MM.1S (cell line): ENCODE measurements around the gene PLPPR4.

Experiments used
- DNase-seq: peaks from one replicate; pipeline ENCODE4 v3.0.0-alpha.2; 2015
- H2AFZ ChIP-seq: fragments of 300-600 bp; sonication (generic); 2 replicates; pipeline ENCODE4 v1.6.0; 2016; ENCODE audit warnings: antibody characterized with exemption, low read length
- H3F3A ChIP-seq: fragments of 300-600 bp; sonication (generic); 2 replicates; pipeline ENCODE4 v1.6.1; 2016; ENCODE audit warnings: mild to moderate bottlenecking, antibody characterized with exemption, low read length, moderate library complexity, mixed read lengths; ENCODE audit not compliant: insufficient read depth
- H3K27ac ChIP-seq: fragments of 300-600 bp; sonication (generic); 2 replicates; pipeline ENCODE4 v1.5.1; 2016; ENCODE audit warnings: mild to moderate bottlenecking, low read length
- H3K27me3 ChIP-seq: fragments of 300-600 bp; sonication (generic); replicated peaks from 2 replicates; pipeline ENCODE4 v1.6.0; 2016; ENCODE audit warnings: low read length; ENCODE audit not compliant: insufficient read depth
- H3K36me3 ChIP-seq: fragments of 300-600 bp; sonication (generic); replicated peaks from 2 replicates; pipeline ENCODE4 v1.6.1; 2016; ENCODE audit warnings: mild to moderate bottlenecking, low read length, mixed read lengths; ENCODE audit not compliant: insufficient read depth
- H3K4me1 ChIP-seq: fragments of 300-600 bp; sonication (generic); 2 replicates; pipeline ENCODE4 v1.6.1; 2016; ENCODE audit warnings: low read length, mixed read lengths
- H3K4me2 ChIP-seq: fragments of 300-600 bp; sonication (generic); 2 replicates; pipeline ENCODE4 v1.6.0; 2016; ENCODE audit warnings: low read depth, low read length
- H3K4me3 ChIP-seq: fragments of 300-600 bp; sonication (generic); 2 replicates; pipeline ENCODE4 v1.5.1; 2016; ENCODE audit warnings: low read length, mixed read lengths
- H3K79me2 ChIP-seq: fragments of 300-600 bp; sonication (generic); 2 replicates; pipeline ENCODE4 v1.6.1; 2016; ENCODE audit warnings: mixed run types, low read length, mixed read lengths
- H3K9ac ChIP-seq: fragments of 300-600 bp; sonication (generic); 2 replicates; pipeline ENCODE4 v1.6.1; 2016; ENCODE audit warnings: low read length, mixed read lengths
- H3K9me2 ChIP-seq: fragments of 300-600 bp; sonication (generic); replicated peaks from 2 replicates; pipeline ENCODE4 v1.6.1; 2016; ENCODE audit warnings: mild to moderate bottlenecking, low read length, mixed read lengths; ENCODE audit not compliant: insufficient read depth
- H3K9me3 ChIP-seq: fragments of 300-600 bp; sonication (generic); replicated peaks from 2 replicates; pipeline ENCODE4 v1.6.1; 2016; ENCODE audit warnings: mild to moderate bottlenecking, low read length, mixed read lengths; ENCODE audit not compliant: insufficient read depth
- H4K20me1 ChIP-seq: fragments of 300-600 bp; sonication (generic); 2 replicates; pipeline ENCODE4 v1.6.1; 2016; ENCODE audit warnings: mild to moderate bottlenecking, low read length, moderate library complexity, mixed read lengths; ENCODE audit not compliant: insufficient read depth
- CTCF ChIP-seq: fragments of 300-600 bp; sonication (generic); IDR thresholded peaks from 2 replicates; pipeline ENCODE4 v1.5.1; 2016; ENCODE audit warnings: antibody characterized with exemption, low read length, mixed read lengths
- EZH2 ChIP-seq: fragments of 300-600 bp; sonication (generic); optimal IDR thresholded peaks from 2 replicates; pipeline ENCODE3; 2017; ENCODE audit warnings: low read depth, mild to moderate bottlenecking, antibody characterized with exemption, low read length, mixed read lengths
- EZH2phosphoT487 ChIP-seq: fragments of 300-600 bp; sonication (generic); IDR thresholded peaks from 2 replicates; pipeline ENCODE4 v1.6.1; 2018; ENCODE audit warnings: antibody characterized with exemption, low read length

PLPPR4 gene

GRCh38 chr1:99326215-99326949, 62.1 kb downstream of the PLPPR4 start:
- Histone ChIP-seq H3K4me2 (no peak overlapping the region), H3K27me3 (no peaks in the 10 kb centered on the region), H3K4me3 (no peak overlapping the region), H3K9me3 (no peaks in the 10 kb centered on the region), H2AFZ (no peak overlapping the region), H4K20me1 (no peaks in the 10 kb centered on the region), H3K9me2 (no peaks in the 10 kb centered on the region), H3F3A (no peaks in the 10 kb centered on the region), H3K27ac (no peak overlapping the region), H3K79me2 (no peaks in the 10 kb centered on the region), H3K9ac (no peak overlapping the region), H3K4me1 (no peaks in the 10 kb centered on the region), H3K36me3 (no peaks in the 10 kb centered on the region)
- DNase-seq = no peak
- TF ChIP-seq EZH2 (no peak), EZH2phosphoT487 (no peak), CTCF (no peak)

- H3K36me3 ChIP-seq = no peaks in the 10 kb centered on the region
- H3K4me2 ChIP-seq = no peak overlapping the region
- H3K4me3 ChIP-seq = no peak overlapping the region
- H4K20me1 ChIP-seq = no peaks in the 10 kb centered on the region
- TF ChIP-seq EZH2phosphoT487 (no peak), CTCF (no peak), EZH2 (no peak)
- no peak overlapping the region for H2AFZ ChIP-seq
- H3K4me1 ChIP-seq = no peaks in the 10 kb centered on the region
- no peaks in the 10 kb centered on the region for H3K79me2 ChIP-seq
- no peaks in the 10 kb centered on the region for H3K9me3 ChIP-seq
- no peak overlapping the region for H3K9ac ChIP-seq
- H3K9me2 ChIP-seq = no peaks in the 10 kb centered on the region
- no peaks in the 10 kb centered on the region for H3F3A ChIP-seq
- no peak overlapping the region for H3K27ac ChIP-seq
- H3K27me3 ChIP-seq = no peaks in the 10 kb centered on the region
- DNase-seq = no peak
Measured at GRCh38 chr1:99327357-99327756, 63.1 kb downstream of the PLPPR4 start.

- no peak overlapping the region for H3K4me2 ChIP-seq
- H3F3A ChIP-seq = no peaks in the 10 kb centered on the region
- H3K4me3 ChIP-seq = no peak overlapping the region
- no peaks in the 10 kb centered on the region for H3K79me2 ChIP-seq
- no peak overlapping the region for H3K9ac ChIP-seq
- H4K20me1 ChIP-seq = no peaks in the 10 kb centered on the region
- no peak for DNase-seq
- no peaks in the 10 kb centered on the region for H3K9me2 ChIP-seq
- H3K4me1 ChIP-seq = no peaks in the 10 kb centered on the region
- TF ChIP-seq EZH2phosphoT487 (no peak), EZH2 (no peak), CTCF (no peak)
- H3K36me3 ChIP-seq = no peaks in the 10 kb centered on the region
- no peak overlapping the region for H3K27ac ChIP-seq
- no peaks in the 10 kb centered on the region for H3K9me3 ChIP-seq
- H3K27me3 ChIP-seq = no peaks in the 10 kb centered on the region
- H2AFZ ChIP-seq = no peak overlapping the region
Measured at GRCh38 chr1:99328171-99328570, 63.9 kb downstream of the PLPPR4 start.
